COR-L47 (cell line): Measurements from ENCODE around the gene KRT13.

Experiments
- DNase-seq: peaks from one replicate; lab custom pipeline; 2025; lab: John Stamatoyannopoulos, UW

The KRT13 gene

GRCh38 chr17:41537614-41537954, 32.2 kb upstream of the KRT13 start:
- no peak for DNase-seq

- DNase-seq: no peak
Observed at GRCh38 chr17:41536741-41537613, 31.6 kb upstream of the KRT13 start.

GRCh38 chr17:41535764-41536481, 30.5 kb upstream of the KRT13 start:
- no peak for DNase-seq

DNA sequence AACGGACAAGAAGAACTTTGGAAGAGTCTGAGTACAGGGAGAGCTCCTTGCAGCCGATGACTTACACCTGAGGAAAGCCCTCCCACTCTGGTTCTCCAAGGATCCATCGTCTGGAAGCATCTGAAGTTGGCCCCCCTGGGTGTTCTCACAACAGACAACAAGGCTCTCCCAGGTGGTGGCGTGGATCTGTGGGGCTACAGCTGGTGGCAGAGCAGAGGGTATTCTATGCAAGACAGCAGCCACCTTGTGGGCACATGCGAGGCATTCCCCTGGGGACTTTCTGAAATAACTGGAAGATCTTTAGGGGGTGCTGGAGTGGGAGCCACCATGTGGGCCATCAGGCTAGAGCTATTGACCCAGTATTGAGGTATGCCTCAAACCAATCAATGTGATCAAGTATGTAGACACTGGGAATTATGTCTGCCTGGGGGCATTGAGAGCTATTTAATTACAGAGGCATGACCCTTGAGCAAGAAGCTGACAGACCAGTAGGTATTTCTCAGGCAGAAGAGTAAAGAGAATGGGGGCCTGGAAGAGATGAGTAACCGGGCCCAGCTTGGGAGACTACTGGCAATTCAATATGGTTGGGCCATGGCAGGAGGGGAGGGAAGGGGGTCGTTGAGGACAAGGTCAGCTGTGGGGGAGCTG, 29.6 kb upstream of the KRT13 start:
- no peak for DNase-seq

- no peak for DNase-seq
Observed at GRCh38 chr17:41533613-41534012, 28.2 kb upstream of the KRT13 start.

DNA sequence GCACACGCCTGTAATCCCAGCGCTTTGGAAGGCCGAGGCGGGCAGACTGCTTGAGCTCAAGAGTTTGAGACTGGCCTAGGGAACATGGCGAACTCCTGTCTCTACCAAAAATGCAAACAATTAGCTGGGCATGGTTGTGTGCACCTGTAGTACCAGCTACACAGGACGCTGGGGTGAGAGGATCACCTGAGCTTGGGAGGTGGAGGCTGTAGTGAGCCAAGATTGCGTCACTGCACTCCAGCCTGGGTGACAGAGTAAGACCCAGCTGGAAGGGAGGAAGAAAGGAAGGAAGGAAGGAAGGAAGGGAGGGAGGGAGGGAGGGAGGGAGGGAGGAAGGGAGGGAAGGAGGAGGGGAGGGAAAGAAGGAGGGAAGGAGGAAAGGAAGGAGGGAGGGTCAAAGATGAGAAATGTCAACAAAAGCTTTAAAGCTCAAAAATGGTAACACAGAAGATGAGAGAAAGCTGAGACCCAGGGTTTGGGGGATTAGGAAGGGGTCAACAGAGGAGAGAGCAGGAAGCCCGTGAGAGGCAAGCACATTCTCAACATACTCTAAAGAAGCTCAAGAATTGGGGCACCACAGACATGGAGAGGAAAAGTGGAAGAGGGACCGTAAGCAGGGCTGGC, 27.6 kb upstream of the KRT13 start:
- DNase-seq: no peak

- DNase-seq: no peak
Observed at GRCh38 chr17:41531993-41532392, 26.6 kb upstream of the KRT13 start.

DNA sequence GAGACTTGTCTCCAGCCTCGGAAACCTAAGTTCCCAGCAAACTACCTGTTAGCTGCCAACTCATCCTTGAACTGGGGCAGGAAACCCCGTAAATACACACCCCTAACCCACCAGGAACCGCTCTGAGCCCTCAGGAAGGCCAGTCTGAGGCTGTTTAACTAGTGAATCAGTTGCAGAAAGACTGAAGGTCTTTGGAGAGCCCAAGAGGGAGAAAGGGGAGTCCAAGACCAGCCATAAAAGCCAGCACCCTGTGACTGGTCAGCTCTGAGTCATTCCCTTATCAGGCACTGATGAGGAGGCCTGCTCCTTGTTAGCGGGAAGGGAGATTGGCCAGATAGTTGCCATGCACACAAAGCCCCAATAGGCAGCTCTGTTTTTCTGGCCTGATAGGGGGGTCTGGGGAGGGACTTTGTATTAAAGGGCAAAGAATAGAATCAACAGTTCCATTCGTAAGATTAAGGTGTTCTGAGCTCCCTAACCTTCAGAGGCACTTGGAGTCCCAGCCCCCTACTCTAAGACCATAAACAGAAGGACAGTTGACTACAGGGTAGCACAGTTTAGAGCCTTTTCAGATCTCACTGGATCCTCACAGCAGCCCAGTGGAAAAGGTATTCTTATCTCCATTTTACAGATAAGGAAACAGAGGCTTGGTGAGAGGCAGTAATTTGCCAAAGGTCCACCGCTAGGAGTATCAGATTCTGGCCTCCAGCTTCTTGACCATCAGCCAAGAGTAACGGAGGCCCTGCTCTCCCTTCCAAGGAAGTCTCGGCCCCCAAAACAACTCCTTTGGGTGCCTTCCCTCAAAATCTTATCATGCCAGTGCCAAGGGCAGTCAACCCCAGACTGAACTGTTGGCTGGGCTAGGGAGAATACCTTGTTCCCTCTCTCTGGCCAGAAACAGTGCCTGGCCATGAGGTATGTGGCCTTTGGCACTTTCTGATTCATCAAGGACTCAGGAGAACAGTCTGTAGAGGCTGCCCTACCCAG, 24.9 kb upstream of the KRT13 start:
- no peak for DNase-seq

DNA sequence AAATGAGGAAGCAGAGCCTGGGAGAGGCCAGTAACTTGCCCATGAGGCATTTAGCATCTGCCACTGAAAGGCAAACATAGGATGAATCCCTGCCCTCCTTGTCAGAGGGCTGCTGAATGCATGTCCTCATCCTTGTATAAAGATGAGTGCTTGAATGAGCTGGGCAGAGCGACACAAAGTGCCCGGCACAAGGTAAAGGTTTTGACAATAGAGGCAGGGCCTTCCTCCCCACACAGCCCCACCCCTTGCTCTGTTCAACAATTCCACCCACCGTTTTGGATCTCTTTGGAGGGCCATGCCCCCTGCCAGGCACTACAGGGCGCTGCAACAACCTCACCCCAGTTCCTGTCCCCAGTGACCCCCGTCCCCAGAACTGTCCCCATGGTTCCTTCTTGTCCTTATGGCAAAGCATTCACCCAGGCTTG, 24.1 kb upstream of the KRT13 start:
- no peak for DNase-seq

DNA sequence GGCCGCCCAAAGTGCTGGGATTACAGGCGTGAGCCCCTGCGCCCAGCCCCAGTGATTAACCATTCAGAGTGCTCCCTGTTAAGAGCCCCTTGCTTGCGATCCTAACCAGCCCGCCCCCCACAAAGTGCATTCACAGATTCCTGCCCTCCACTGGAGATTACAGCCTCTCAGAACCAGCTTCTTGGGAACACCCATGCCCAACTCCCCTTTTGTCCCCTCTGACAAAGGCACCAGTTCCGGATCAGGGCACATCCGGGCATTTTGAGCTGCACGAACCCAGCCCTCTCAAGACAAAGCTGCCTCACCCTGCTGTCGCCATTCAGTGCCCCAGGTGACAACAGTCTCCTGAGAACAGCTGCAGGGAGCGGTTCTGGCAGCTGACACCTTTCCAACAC, 23.5 kb upstream of the KRT13 start:
- peak; percentile 38 for DNase-seq

DNA sequence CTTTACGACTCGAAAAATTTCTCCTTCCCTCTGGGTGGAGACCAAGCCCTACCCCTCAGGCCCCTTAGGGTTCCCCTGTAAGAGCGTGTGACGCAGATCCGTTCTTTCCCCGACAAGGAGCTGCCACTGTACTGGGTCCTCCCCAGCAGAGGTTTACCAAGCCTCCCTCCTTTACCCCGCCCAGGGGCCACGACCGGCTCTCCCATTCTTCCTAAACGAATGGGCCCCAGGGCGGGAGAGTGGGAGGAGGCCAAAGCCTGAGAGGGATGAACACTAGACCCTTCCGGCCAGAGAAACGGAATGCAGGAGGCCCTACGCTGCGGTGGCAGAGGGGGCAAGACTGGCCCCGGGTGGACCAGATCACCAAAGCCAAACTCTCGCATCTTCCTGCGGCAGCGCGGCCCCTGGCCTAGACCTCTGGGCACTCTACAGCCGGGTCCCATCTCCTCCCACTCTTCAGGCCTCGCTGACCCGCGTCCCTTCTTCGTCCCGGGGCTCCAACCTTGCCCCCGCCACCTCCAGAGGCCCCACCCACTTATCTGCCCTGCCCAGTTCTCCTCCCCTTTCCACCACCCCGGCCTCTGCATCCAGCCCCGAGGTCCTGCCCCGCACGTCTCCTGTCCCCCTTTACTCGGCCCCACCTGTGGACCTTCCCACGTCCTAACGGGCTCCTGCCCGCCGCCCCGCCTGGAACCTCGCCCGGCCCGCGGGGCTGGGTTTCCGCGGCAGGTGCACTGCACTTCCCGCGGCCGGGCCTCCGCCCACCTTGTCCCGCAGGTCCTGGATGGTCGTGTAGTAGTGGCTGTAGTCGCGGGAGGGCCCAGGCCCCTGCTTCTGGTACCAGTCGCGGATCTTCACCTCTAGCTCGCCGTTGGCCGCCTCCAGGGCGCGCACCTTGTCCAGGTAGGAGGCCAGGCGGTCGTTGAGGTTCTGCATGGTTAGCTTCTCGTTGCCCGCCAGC, 21.9 kb upstream of the KRT13 start:
- no peak for DNase-seq

DNA sequence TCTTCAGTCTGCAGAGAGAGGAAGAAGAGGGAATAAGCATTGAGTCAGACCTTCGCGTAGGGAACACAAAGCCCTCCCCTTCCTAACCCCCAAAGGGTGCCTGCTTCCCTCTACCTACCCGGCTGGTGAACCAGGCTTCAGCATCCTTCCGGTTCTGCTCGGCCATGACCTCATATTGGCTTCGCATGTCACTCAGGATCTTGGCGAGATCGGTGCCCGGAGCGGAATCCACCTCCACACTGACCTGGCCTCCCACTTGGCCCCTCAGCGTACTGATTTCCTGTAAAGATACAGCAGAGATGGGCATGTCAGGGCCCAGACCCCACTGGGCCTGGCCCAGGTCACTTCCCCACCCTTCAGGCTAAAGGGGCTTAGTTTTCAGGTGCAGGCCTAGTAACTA, 18.8 kb upstream of the KRT13 start:
- no peak for DNase-seq

DNA sequence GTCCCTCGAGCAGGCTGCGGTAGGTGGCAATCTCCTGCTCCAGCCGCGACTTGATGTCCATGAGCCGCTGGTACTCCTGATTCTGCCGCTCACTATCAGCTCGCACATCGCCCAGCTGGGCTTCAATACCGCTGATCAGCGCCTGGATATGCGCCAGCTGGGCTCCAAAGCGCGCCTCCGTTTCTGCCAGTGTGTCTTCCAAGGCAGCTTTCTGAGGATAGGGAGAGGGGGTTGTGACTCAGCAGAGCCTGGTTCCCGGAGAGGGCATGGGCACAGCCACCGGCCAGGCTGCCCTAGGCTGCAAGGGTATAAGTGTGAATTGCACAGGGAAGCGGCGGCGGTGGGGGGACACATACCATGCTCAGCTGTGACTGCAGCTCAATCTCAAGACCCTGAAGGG, 18.4 kb upstream of the KRT13 start:
- no peak for DNase-seq

- no peak for DNase-seq
Observed at GRCh38 chr17:41523225-41523593, 17.8 kb upstream of the KRT13 start.

GRCh38 chr17:41522301-41523224, 17.2 kb upstream of the KRT13 start:
- no peak for DNase-seq

- DNase-seq: no peak
Observed at GRCh38 chr17:41521574-41522261, 16.3 kb upstream of the KRT13 start.

- peak; percentile 91 for DNase-seq
Observed at GRCh38 chr17:41520821-41521521, 15.6 kb upstream of the KRT13 start.
